OCI-LY1 (cell line): ENCODE measurements around the gene FAM222A.

ENCODE experiments used
- H2AFZ ChIP-seq: fragments of 200-600 bp; sonication (generic), shearing (Covaris generic); 2 replicates; pipeline ENCODE4 v1.6.0; 2014; ENCODE audit warnings: antibody characterized with exemption, mild to moderate bottlenecking, low read length
- H3F3A ChIP-seq: fragments of 200-600 bp; sonication (generic), shearing (Covaris generic); 2 replicates; pipeline ENCODE4 v1.6.0; 2014; ENCODE audit warnings: mild to moderate bottlenecking, antibody characterized with exemption, low read length, moderate library complexity; ENCODE audit not compliant: insufficient read depth
- H3K27ac ChIP-seq: fragments of 200-600 bp; sonication (generic); 2 replicates; pipeline ENCODE4 v1.5.1; 2014; ENCODE audit warnings: low read length, mixed run types, mild to moderate bottlenecking, low read depth; ENCODE audit not compliant: poor library complexity, severe bottlenecking
- H3K27me3 ChIP-seq: fragments of 200-600 bp; sonication (generic); 2 replicates; pipeline ENCODE4 v1.6.0; 2014; ENCODE audit warnings: antibody characterized with exemption, mild to moderate bottlenecking, low read length, moderate library complexity; ENCODE audit not compliant: insufficient read depth
- H3K36me3 ChIP-seq: fragments of 200-600 bp; sonication (generic); 2 replicates; pipeline ENCODE4 v1.6.1; 2014; ENCODE audit warnings: mild to moderate bottlenecking, antibody characterized with exemption, low read length, moderate library complexity, mixed read lengths; ENCODE audit not compliant: insufficient read depth
- H3K4me1 ChIP-seq: fragments of 200-600 bp; sonication (generic); 2 replicates; pipeline ENCODE4 v1.5.1; 2014; ENCODE audit warnings: mild to moderate bottlenecking, low read length, moderate library complexity; ENCODE audit not compliant: insufficient read depth, severe bottlenecking
- H3K4me2 ChIP-seq: fragments of 200-600 bp; sonication (generic), shearing (Covaris generic); 2 replicates; pipeline ENCODE4 v1.6.1; 2014; ENCODE audit warnings: low read length
- H3K4me3 ChIP-seq: fragments of 200-600 bp; sonication (generic); 2 replicates; pipeline ENCODE4 v1.5.1; 2014; ENCODE audit warnings: low read length, low read depth, mild to moderate bottlenecking, mixed read lengths; ENCODE audit not compliant: poor library complexity, severe bottlenecking
- H3K79me2 ChIP-seq: fragments of 200-600 bp; shearing (Covaris generic); 2 replicates; pipeline ENCODE4 v1.6.1; 2016; ENCODE audit warnings: mixed run types, low read length, mixed read lengths; ENCODE audit not compliant: insufficient read depth
- H3K9ac ChIP-seq: fragments of 200-600 bp; sonication (generic), shearing (Covaris generic); 2 replicates; pipeline ENCODE4 v1.6.1; 2014; ENCODE audit warnings: mild to moderate bottlenecking, low read length, mixed read lengths
- H3K9me2 ChIP-seq: fragments of 200-600 bp; sonication (generic), shearing (Covaris generic); 2 replicates; pipeline ENCODE4 v1.6.1; 2014; ENCODE audit warnings: low read depth, mild to moderate bottlenecking, low read length, mixed read lengths
- H3K9me3 ChIP-seq: fragments of 200-600 bp; shearing (Covaris generic); 2 replicates; pipeline ENCODE4 v1.6.1; 2014; ENCODE audit warnings: low read length, mixed read lengths
- H4K20me1 ChIP-seq: fragments of 200-600 bp; sonication (generic), shearing (Covaris generic); 2 replicates; pipeline ENCODE4 v1.6.0; 2016; ENCODE audit warnings: mild to moderate bottlenecking, low read length; ENCODE audit not compliant: insufficient read depth
- EZH2 ChIP-seq: fragments of 200-600 bp; sonication (generic), shearing (Covaris generic); IDR thresholded peaks from 2 replicates; pipeline ENCODE4 v1.8.0; 2017; ENCODE audit warnings: borderline replicate concordance, mixed run types, mild to moderate bottlenecking, antibody characterized with exemption, low read length, moderate library complexity, mixed read lengths
- TF ChIP-seq, protein P1 (sequence below): fragments of 200-600 bp; sonication (generic), shearing (Covaris generic); IDR thresholded peaks from 2 replicates; pipeline ENCODE4 v1.5.1; 2017; ENCODE audit warnings: mild to moderate bottlenecking, antibody characterized with exemption, low read length, moderate library complexity, mixed read lengths

The FAM222A gene

GRCh38 chr12:109743076-109743910 lies 29.7 kb downstream of the FAM222A start:
- no peak overlapping the region for H3K9ac ChIP-seq

DNA sequence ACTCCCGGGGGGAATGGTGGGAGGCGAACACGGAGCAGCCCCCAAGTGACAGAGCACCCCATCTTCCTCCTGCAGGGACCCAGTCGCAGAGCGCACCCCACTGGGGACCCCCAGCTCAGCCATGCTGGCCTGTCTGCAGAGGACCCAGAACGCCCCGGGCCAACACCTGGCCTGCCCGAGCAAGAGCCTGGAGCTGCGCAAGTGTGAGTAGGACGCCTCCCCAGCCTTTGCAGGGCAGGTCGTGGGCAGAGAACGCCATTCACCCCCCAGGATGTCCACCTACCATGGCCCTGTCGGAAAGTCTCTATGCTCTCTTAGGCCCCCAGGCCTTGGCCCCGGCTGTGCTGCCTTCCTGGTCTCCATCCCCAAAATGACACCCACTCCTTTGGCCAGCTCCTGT lies 30.4 kb downstream of the FAM222A start:
- H3K27me3 ChIP-seq = no peaks in the 10 kb centered on the region
- no peak overlapping the region for H3K4me3 ChIP-seq
- no peak overlapping the region for H2AFZ ChIP-seq
- no peak for TF ChIP-seq EZH2
- TF ChIP-seq, protein P1, sequence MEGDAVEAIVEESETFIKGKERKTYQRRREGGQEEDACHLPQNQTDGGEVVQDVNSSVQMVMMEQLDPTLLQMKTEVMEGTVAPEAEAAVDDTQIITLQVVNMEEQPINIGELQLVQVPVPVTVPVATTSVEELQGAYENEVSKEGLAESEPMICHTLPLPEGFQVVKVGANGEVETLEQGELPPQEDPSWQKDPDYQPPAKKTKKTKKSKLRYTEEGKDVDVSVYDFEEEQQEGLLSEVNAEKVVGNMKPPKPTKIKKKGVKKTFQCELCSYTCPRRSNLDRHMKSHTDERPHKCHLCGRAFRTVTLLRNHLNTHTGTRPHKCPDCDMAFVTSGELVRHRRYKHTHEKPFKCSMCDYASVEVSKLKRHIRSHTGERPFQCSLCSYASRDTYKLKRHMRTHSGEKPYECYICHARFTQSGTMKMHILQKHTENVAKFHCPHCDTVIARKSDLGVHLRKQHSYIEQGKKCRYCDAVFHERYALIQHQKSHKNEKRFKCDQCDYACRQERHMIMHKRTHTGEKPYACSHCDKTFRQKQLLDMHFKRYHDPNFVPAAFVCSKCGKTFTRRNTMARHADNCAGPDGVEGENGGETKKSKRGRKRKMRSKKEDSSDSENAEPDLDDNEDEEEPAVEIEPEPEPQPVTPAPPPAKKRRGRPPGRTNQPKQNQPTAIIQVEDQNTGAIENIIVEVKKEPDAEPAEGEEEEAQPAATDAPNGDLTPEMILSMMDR = no peak
- H3K36me3 ChIP-seq = no peaks in the 10 kb centered on the region
- H3K4me1 ChIP-seq = no peaks in the 10 kb centered on the region
- H4K20me1 ChIP-seq = no peaks in the 10 kb centered on the region
- H3K27ac ChIP-seq = no peak overlapping the region
- no peaks in the 10 kb centered on the region for H3K9me3 ChIP-seq
- H3K9me2 ChIP-seq = no peaks in the 10 kb centered on the region
- no peak overlapping the region for H3K4me2 ChIP-seq
- H3K79me2 ChIP-seq = no peaks in the 10 kb centered on the region
- H3K9ac ChIP-seq = no peak overlapping the region
- H3F3A ChIP-seq = no peaks in the 10 kb centered on the region

More at GRCh38 chr12:109743076-109743910, 29.7 kb downstream of the FAM222A start:
- H3K9me2 ChIP-seq = no peaks in the 10 kb centered on the region
- no peaks in the 10 kb centered on the region for H3K4me1 ChIP-seq
- no peaks in the 10 kb centered on the region for H3K27me3 ChIP-seq
- no peak overlapping the region for H3K4me3 ChIP-seq
- TF ChIP-seq EZH2 = no peak
- TF ChIP-seq, protein P1 = no peak
- no peak overlapping the region for H3K4me2 ChIP-seq
- no peak overlapping the region for H2AFZ ChIP-seq
- H4K20me1 ChIP-seq = no peaks in the 10 kb centered on the region
- no peaks in the 10 kb centered on the region for H3F3A ChIP-seq
- H3K9me3 ChIP-seq = no peaks in the 10 kb centered on the region
- no peaks in the 10 kb centered on the region for H3K36me3 ChIP-seq
- no peaks in the 10 kb centered on the region for H3K79me2 ChIP-seq
- no peak overlapping the region for H3K27ac ChIP-seq

GRCh38 chr12:109744986-109745942 lies 31.6 kb downstream of the FAM222A start:
- no peaks in the 10 kb centered on the region for H3F3A ChIP-seq
- no peak for TF ChIP-seq EZH2
- TF ChIP-seq, protein P1 = no peak
- no peaks in the 10 kb centered on the region for H3K27me3 ChIP-seq
- H2AFZ ChIP-seq = no peak overlapping the region
- no peak overlapping the region for H3K27ac ChIP-seq
- H3K9me2 ChIP-seq = no peaks in the 10 kb centered on the region
- no peaks in the 10 kb centered on the region for H3K36me3 ChIP-seq
- no peak overlapping the region for H3K4me3 ChIP-seq
- H3K4me2 ChIP-seq = no peak overlapping the region
- H3K9ac ChIP-seq = no peak overlapping the region
- H3K9me3 ChIP-seq = no peaks in the 10 kb centered on the region
- H4K20me1 ChIP-seq = no peaks in the 10 kb centered on the region
- no peaks in the 10 kb centered on the region for H3K79me2 ChIP-seq
- no peaks in the 10 kb centered on the region for H3K4me1 ChIP-seq
